T1000 (cell line): Measurements from ENCODE around the gene CPLX1.
"Not testable (repeated sequence)": the region's sequence is repeated elsewhere in the genome, so short reads cannot be mapped to it uniquely, and the experiment has no call there.

Experiments
- DNase-seq: peaks from one replicate; lab custom pipeline; 2025; ENCODE audit warnings: mixed read lengths; lab: John Stamatoyannopoulos, UW

CPLX1 gene

GRCh38 chr4:791898-792625, 33.9 kb downstream of the CPLX1 start:
- DNase-seq, result no peak

GRCh38 chr4:791252-791897, 34.6 kb downstream of the CPLX1 start:
- no peak for DNase-seq

DNA sequence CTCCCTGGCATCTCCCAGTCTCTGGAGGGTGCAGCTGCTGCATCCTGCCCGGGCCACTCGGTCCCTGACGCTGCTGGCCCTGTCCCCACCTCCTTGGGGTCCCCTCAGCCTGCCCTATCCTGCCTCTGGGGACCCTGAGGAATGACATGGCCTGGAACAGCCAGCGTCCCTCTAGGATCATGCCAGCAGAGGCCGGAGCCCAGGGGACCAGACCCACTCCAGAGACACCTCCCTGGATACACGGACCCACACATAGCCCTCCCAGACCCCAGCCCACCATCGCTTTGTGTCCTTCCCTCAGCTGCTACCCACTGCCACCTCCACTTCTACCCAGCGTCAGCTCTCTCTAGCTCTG, 35.5 kb downstream of the CPLX1 start:
- no peak for DNase-seq

DNA sequence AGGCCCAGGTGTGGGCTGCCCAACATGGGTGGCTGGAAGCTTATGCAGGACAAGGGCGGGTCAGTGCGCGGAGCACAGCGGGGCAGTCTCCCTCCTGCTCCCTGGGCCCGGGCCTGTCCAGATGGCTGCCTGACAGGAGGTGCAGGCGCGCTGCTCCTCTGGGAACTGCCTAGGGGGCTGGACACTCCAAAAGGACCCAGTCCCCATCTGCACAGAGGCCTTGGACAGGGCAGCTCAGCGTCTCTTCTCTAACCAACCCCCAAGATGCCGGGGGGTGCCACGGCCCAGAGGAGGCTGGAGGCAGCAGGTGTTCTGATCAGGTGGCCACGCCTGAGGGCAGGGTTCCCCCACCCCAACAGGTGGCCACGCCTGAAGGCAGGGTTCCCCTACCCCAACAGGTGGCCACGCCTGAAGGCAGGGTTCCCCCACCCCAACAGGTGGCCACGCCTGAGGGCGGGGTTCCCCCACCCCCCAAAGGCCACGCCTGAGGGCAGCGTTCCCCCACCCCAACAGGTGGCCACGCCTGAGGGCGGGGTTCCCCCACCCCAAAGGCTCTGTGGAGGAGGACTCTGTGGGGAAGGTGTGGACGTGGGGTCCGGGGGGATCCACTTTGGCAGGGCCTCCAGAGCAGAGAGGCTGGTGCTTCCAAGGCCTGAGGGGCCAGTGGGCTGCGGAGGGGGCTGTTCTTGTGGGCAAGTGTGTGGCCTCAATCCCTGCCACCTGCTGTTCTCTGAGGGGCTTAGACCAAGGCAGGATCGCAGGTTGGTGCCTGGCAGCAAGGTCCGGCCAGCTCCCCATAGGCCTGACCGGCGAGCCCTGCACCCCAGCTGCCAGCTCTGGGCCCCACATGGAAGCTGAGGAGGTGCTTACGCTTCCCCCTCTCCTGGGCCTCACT, 36.1 kb downstream of the CPLX1 start:
- no peak for DNase-seq

- no peak for DNase-seq
These were observed 37.2 kb downstream of the CPLX1 start for GRCh38 chr4:788636-789297.

DNA sequence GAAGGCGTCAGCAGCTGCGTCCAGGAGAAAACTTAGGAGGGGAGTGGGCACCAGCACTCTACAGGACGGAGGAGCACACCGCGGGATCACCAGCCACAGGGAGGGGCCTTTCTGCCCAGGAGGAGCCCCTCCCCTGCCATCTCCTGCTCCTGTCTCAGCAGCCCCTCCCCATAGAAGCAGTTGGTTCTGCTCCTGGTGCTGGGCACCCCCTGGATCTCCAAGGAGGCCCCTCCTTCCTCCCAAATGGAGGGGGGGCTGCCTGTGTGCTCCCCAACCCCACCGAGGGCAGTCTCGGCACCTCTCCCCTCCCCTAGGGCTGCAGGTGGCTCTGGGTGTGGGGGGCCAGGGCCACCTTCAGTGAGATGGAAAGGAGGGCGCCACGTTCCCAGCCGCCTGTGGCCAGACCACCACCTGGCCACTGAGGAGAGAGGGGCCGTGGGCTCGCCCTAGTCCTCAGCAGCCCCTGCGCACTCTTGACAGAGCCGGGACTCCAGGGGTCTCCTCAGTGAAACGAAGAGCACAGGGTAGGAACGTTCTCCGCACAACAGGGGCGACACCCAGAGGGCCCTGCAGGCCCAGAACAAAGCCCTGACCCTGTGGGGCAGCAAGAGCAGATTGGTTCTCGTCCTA, 37.8 kb downstream of the CPLX1 start:
- no peak for DNase-seq

- no peak for DNase-seq
These were observed 38.4 kb downstream of the CPLX1 start for GRCh38 chr4:787561-787981.

DNA sequence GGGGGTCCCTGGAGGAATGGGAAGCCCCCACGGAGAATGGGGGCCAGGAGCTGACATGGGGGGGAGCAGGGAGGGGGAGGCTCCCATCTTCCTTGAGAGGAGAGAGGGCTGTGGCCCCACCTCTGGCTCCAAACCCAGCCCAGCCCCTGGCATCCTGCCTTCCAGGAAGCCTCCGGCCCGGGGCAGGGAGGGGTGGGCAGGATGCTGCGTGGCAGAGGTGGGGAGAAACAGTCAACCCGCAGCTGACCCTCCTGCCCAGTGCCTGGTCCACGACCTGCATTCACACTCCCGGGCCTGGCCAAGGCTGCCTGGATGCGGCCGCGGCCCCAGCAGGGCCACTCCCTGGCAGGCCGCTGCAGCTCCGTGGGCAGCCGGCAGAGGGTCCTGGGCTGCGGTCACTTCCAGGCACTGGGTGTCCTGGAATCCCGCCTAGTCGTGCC, 39.0 kb downstream of the CPLX1 start:
- DNase-seq, result no peak

DNA sequence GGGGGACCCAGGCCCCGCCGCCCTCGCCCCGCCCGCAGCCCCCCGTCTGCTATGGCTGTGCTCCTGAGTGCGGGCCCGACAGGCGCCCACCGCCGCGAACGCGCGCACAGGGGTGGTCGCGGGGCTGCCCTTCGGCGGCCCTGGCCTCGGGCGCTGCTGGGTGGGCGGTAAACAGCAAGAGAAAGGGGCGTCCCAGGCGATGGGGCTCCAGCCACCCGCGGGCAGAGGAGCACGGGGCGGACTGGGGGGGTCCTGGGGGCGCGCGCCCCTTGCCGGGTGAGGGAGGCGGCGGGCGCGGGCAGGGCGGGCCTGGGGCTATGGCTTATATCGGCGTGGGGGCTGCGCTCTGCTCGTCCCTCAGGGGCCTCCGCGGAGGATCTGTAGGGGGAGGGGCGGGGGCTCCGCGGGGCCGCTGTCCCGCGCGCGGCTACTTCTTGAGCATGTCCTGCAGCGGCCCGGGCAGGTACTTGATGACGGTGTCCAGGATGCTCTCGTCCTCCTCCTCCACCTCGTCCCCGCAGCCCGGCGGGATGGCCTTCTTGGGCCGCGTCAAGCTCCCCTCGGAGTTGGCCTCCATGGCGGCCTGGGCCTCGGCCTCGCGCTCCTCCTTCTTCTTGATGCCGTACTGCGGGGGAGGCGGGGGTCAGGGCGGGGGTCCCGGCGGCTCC, 39.7 kb downstream of the CPLX1 start:
- no peak for DNase-seq

GRCh38 chr4:785332-786073, 40.4 kb downstream of the CPLX1 start:
- DNase-seq, result no peak

DNA sequence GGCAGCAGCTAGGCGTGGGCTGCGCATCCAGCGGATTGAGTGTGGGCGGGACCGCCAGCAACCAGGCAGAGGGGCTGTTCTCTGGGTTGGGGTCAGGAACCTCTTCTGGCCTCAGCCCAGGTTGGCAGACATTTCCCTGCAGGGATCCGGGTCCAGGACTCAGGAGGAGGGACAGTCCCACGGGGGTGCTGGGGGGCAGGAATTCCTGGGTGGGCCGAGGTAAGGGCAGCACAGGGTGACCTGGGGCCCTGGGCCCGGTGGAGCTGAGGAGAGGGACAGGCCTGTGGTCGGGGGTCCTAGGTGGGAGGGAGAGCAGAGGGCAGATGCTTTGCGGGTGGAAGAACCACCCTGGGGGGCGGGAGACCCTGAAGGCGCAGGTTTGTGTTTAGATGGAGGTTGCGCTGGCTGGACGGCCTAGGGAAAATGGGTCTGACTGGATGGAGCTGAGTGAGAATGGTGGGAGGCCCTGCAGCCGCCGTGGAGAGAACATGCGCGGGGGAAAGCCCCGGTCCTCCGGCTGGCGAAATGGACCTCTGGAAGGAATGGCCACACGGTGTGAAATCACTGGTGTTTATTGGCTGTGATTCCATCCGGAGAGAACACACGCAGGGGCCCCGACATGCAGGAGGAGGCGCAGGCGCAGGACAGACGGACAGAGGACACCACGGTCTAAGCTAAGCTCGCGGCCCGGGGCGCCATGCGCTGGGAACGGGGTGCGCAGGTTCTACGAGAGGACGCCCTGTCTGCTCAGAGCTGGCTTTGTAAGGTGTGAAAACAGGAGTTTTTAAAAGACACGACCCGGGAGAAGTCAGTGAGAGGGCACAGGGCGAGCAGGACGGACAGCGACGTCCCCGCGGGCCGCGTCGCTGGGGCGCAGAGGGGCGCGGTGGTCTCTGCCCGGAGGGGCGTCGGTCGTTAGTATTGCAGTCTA, 41.3 kb downstream of the CPLX1 start:
- DNase-seq, result no peak

DNA sequence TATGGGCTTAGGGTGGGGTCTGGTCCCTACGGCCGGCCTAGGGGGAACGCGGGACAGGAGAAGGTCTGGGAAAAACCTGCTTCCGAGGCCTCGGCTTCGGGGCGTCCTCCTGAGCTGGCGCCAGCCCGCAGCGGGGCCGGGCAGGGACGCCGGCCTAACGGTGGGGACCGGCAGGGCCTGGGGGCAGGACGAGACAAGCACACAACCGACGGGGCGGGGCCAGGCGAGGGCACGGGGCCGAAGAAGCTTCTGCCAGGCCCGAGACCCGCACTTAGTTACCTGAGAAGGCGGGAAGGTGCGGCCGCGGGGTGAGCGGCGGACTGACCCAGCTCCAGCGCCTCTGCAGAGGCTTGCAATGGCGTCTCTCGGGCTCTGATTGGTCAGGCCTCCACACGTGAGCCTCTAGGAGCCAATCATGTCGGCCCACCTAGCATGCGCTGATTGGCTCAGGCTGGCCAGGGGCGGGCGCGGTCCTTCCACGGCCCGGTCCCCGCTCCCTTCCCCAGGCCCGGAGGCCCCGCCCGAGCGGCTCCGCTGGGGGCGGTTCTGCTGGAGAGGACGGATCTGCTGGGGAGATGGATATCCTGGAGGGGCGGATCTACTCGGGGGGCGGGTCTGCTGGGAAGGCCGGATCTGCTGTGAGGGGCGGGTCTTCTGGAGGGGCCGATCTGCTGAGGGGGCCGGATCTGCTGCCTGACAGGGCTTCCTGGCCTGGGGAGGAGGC, 44.3 kb downstream of the CPLX1 start:
- DNase-seq, result peak; percentile 99

DNA sequence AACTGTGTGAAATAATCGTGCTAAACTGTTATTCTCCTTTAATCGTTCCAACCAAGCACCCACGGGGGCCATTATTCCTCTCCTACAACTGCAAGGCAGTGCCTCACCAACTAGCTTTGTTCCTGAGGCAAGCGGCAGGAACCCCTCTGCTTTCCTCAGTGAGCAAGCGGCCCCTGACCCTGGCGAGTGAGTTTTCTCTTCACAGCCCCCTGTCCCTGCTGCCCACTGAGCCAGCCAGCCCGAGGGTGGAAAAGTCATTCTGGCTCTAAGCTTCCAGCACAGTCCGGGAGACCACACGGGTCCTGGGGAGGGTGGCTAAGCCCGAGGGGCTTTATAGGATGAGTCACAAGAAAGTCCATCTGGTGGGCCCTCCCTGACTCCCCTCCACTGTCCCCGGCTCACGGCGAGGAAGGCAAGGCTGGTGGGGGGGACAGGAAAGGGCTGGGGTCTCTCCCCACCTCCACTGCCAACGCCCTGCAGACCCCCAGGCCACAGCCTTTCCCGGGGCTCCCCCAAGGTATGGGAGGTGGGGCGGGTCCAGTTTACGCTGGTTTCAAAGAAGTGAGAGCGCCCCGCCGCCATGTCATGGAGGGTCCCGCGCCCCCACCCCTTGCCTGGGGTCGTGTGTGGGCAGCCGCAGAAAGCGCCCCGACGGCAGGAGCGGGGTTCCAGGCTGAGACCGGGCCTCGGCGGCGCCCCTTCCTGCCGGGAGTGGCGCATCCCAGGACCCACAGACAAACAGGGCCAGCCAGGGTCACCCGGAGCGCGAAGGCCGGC, 45.0 kb downstream of the CPLX1 start:
- DNase-seq, result no peak

DNA sequence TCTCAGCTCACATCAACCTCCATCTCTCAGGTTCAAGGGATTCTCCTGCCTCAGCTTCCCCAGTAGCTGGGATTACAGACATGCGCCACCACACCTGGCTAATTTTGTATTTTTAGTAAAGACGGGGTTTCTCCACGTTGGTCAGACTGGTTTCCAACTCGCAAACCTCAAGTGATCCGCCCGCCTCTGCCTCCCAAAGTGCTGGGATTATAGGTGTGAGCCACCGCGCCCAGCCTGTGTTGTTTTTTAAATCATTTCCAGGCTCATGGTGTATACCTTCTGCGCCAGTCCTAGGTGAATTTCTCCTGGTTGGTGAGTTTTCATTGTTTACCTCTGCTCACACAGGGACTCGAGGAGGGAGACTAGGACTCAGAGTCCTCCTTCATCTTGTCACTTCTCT, 45.7 kb downstream of the CPLX1 start:
- not testable (repeated sequence) for DNase-seq

GRCh38 chr4:779555-779954, 46.4 kb downstream of the CPLX1 start:
- no peak for DNase-seq

- DNase-seq, result no peak
These were observed 48.2 kb downstream of the CPLX1 start for GRCh38 chr4:777520-778262.
